HG02943 (cell line): Measurements from ENCODE around the gene MAP4K5.
"Not testable (repeated sequence)": the region's sequence is repeated elsewhere in the genome, so short reads cannot be mapped to it uniquely, and the experiment has no call there.

ENCODE experiments used
- ATAC-seq: cut with Tn5 transposase; IDR thresholded peaks from one replicate; pipeline ENCODE4 v1.9.1; 2021; ENCODE audit warnings: mild to moderate bottlenecking, low read depth, moderate library complexity; ENCODE audit not compliant: unreplicated experiment

The MAP4K5 gene

DNA sequence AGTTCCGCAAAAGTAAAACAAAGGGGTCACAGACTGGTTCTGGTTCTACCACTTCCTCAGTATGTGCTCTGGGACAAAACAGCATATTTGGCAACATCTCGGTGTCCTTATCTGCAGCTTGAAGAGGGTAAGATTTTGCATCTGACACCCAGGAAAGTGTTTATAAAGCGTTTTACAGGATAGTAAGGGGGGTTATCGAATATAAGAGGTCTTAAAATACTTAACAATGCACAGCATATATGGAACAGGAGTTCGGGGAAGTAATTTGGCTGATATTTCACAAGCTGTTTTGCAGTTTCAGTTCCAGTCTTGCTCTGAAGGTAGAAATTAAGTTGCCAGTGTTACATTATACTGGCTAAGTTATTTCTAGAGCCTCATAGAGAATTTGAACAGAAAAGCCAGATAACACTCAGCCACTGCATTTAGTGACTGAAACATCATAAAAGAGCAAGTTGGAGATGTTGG lies 904 bp upstream of the MAP4K5 start:
- ATAC-seq = no peak

DNA sequence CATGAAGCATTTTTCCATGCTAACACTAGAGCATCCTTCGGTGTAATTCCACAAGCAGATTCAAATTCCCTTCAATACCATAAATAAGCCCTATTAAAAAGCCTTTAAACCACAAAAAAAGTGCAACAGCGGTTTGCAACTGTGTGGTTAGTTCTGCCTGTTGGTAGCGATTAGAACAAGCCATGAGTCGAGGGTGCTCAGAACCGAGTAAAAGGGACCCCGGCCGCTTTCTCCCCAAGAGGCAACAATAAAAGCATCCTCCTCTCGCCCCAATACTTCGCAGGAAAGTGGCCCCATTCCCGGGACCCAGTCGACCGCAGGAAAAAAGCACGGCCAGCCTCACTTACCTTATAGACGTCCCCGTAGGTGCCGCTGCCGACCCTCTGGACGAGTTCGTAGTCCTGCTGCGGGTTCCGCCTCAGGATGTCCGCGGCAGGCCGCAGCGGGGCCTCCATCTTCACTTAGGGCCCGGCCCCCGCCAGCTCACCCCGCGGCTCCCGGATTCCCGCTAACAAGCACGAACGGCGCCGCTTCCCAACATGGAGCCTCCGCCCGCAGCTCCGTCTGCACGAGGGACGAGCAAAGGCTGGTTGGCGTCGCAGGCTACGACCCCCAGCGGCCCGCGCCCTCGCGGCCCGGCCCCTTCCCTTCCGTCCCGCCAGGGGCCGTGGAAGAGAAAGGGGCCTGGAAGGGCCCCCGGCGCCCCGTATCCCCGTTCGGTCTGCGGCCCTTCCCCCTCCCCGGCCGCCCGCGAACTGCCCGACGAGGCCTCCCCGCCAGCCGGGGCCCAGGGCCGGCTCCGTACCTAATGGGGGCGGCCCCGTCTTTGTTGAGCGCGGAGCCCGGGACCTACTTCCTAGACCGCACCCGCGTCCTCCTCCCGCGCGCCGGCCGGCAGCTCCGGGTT lies 521 bp downstream of the MAP4K5 start:
- peak; percentile 36 for ATAC-seq

DNA sequence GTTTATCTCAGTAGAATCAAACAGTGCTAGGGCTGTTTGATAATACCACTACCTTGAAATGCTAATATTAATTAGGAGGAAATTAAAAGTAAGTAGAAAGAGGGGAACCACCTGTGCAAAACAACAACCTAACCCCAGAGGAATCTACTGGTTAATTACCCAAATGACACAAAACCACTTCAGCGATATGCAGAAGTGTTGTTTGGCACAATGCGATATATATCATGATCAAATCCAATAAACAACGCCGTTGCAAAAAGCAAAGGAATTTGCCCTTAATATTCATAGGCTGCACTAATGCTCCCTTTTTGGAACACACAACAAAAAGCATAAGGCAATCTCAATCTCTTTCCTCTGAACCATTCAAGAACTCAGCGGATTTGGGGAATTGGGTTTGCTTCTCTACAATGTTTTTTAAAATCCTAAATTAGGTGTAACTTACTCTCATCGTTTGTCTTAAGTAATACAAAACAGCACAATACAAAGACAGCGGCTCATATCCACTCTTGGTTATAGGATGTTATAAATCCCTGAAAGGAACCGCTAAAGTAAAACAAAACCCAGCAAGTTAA lies 1.5 kb downstream of the MAP4K5 start:
- ATAC-seq = no peak

DNA sequence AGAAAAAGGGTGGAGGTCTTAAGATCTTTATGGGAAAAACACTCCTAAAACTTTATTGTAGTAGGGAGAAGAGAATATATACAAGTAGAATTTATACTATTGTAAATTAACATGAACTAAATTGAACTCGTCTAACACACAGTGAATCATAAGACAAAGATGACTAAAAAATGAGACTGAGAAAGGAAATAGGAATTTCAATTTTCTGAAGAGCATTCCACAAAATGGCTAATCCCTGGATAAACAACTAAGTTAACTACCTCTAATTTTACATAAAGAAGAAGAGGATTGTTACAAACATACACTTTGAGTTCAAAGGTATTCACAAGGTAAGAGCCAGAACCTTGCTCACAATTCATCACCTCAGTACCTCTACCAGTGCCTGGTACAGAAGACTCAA lies 2.0 kb downstream of the MAP4K5 start:
- ATAC-seq = no peak

DNA sequence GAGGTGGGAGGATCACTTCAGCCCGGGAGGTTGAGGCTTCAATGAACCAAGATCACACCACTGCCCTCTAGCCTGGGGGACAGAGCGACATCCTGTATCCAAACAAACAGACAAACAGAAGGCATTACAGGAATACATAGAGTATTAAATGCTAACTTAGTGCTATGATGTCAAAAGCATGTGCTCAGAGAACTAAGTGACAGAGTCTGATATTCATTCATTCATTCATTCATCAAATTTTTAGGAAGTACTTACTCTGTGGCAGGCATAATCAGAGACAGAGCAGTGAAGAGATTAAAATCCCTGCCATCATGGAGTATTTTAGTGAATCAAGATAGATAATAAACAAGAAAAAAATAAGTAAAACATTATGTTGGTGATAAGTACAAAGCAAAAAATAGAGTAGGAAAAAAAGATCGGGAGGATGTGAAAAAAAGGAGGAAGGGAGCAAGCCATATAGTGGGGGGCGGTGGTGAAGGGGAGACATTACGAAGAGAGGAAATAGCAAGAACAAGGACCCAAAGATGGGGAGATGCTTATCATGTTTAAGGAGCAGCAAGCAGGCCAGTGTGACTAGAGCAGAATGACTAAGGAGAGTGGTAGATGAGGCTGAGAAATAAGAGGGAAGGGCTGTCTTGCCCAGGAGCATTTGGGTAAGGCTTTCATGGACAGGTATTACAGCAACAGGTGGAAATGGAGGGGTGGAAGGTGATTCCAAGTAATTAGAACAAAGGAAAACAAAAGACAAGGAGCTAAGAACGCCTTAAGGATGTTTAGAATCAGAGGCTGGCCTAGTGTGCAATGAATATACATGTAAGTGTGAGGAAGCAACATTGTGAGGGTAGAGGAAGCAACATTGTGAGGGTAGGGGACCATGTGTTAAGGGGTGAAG lies 2.8 kb downstream of the MAP4K5 start:
- ATAC-seq = no peak

DNA sequence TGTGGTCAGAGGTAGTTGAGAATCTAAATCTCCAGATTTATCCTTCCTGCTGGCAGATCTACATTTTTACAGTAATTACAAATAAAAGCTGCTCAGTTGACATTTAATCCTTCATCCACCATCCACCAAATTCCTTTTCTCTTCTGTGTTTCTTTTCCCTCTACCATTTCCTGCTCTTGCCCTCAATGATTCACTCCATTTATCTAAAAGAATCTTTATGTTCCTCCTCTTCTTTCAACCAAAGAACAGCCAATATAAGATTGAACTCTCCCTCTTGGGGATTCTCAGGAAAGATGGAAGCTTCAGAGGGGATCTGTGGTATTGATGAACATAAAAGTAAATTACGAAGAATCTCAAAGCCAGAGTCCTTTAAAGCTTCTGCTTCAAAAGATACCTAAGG lies 4.4 kb downstream of the MAP4K5 start:
- ATAC-seq = no peak

DNA sequence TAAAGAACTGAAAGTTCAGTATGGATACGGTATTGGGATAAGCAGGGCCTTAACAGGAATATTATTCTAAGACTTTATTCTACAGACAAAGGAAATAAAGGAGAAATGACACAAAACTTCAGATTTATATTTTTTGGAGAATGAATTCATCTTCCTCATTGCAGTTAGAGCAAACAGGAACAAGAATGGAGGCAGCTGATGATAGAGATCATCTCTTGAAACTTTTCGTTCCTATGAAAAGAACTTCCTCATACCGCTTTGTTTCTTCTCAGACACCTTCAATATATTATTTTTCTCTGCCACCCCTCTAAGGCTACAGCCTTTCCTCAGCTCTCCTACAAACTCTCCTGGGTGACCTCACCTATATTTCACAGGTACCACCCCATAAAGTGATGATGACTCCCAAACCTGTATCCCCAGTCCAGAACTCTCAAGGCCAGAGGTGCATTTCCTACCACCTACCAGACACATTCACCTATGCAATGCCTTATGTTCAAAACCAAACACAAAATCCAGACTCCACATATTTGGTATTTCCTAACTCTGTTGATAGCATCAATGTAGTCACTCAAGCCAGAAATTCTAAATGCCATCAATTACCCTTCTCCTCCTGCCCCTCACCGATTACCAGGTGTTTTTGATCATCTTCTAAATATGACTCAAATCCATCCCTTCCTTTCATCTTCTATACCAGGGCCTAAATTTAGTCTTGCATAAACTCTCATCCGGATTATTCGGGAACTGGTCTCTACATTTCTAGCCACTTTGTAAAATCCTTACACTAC lies 7.4 kb downstream of the MAP4K5 start:
- ATAC-seq = no peak

DNA sequence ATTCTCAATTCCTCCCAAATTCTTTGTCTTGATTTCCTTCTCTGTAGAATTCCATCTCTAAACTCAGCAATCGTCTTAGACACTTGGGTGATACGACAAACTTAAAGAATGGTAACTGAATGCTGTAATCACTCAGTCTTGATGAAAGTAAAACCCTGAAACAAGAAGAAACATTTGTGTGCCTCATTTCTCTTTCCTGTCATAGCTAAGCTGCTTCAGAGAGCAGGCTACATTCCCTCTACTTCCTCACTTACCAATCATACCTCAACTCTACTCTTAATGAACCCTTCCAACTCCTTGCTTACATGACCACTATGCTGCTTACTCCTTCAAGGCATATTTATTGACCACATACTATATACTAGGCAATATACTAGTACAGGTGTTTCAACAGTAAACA lies 8.3 kb downstream of the MAP4K5 start:
- no peak for ATAC-seq

DNA sequence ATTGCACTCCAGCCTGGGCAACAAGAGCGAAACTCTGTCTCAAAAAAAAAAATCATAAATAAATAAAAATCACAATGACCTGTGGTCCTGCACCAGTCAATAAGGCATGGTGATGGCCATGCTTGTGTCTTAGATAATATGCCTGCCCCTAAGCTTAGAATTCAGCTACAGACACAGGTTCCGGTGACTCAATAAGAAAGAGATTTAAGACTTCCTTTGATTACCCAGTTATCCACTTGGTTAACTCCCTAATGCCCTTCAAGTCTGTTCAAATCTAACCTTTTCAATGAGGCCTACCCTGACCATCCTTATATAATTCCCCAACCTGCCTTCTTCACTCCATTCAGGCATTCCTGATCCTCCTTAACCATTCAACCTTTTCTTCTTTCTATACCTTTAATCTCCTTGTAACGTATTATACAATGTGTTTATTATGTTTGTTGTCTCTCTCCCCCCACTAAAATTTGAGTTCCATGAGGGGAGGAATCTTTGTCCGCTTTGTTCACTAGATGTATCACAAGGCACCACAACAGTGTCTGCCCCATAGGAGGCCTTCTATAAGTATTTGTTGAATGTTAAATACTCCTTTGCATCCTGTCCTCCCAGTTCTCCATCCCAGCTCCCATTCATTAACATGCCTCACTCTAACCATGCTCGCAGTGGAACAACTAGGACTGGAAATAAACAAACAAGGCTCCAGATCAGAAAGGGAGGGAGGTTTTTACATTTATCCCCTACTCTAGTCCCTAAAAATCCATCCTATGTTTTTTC lies 8.9 kb downstream of the MAP4K5 start:
- ATAC-seq = no peak

DNA sequence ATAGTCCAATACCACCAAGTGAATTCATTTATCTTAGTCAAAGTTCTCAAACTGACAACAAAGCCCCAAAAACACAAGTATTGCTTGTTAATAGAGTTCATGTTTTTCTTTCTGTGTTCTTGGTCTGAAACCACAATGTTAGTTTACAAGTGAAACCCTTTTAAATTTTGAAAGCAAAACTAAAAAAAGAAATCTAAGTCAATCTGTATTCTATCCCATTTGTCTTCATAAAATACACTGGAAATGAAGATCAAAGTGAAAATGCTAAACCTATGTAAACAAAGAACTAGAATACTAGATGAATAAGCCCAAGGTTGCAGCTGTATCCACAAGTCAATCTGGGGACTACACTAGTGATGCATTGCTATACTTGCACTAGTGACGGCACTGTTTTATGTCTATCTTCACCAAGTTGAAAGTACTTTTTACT lies 10.4 kb downstream of the MAP4K5 start:
- ATAC-seq = no peak

DNA sequence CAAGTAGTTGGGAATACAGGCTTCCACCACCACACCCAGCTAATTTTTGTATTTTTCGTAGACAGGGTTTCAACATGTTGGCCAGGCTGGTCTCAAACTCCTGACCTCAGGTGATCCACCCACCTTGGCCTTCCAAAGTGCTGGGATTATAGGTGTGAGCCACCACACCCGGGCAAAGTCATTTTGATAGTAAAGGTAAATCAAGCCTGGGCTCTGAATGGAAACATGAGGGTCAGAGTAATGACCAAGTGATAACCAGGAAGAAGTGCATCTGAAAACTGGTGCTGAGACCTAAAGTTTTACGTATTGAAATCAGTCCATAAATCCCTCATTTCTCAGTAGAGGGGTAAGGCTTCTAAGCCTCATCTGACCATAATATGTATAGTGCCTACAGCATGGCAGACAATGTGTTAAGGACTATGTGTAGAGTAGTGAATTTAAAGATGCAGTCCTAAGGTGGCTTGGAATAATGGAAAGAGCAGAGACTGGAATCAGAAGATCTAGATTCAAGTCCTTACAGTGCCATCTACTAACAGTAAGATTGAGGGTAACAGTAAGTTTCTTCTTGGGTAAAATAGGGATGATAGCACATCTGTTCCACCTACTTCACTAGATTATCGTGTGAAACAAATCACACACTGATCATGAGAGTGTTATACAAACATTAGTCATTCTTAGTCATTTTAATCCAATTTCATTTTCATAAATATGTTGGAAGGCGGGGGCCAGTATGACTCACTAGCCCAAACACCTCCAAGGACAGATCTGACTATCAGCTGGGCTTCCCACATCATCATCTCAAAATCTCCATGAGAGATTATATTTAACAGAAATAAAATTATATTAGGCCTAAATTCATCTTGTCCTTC lies 11.2 kb downstream of the MAP4K5 start:
- ATAC-seq = peak; percentile 65

DNA sequence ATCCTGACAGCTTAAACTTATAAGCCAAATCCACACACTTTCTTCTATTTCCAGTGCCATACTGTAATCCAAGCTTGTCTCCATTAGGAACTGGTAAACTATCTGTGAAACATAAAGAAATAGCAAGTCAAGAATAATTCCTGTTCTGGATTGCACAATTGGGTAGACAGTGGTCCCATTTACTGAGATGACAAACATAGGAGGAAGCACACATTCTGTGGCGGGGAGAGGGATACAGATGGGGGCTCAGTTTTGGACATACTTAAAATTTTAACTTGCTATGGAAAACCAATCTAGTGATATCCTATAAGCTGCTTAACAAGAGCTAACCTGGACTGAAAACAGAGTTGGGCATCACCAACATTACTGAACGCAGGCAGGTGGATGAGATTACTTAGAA lies 16.3 kb downstream of the MAP4K5 start:
- no peak for ATAC-seq

DNA sequence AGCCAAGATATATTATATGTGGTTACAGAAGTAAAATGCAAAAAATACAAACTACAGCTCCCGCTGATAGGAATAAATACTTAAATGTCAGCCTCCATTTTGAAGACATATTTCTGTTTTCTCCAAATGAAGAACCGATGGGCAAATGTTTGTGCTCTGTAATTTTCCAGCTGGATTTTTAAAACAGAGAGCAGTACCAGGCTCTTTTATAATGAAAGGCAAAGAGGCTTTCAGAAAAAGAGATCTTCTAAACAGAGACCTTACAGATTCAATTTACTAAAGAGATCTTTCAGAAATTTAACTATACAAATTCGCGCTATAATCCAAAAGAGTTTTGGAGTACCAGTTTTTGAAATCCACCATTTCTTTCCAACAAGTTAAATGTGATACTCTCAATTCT lies 19.9 kb downstream of the MAP4K5 start:
- no peak for ATAC-seq

DNA sequence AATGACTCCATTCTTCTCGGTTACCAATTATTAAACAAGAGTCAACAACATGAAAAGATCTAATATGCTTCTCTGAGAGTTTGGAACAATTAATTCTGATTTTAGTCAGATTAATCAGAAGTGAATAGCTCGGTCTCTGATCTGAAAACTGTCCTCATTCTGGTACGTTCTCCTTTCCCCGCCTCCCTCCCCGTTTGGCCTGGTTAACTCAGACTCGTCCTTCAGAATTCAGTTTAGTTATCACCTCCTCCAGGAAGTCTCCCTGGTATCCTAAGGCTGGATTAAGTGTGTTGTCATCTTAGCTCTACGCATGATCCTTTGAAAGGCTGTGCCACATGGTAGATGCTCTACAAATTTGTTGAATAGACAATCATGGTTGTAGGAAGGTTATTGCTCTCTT lies 22.2 kb downstream of the MAP4K5 start:
- ATAC-seq = no peak

DNA sequence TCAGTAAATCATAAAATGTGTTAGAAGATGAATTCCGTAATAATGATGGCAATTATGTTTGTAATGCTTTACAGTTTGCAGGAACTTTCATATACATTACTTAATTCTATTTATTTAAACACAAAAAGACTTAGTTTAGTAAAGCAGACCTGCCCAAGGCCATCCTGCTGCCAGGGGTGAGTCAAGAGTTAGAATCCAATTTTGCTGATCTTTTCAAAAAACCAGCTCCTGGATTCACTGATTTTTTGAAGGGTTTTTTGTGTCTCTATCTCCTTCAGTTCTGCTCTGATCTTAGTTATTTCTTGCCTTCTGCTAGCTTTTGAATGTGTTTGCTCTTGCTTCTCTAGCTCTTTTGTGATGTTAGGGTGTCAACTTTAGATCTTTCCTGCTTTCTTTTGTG lies 25.3 kb downstream of the MAP4K5 start:
- not testable (repeated sequence) for ATAC-seq

DNA sequence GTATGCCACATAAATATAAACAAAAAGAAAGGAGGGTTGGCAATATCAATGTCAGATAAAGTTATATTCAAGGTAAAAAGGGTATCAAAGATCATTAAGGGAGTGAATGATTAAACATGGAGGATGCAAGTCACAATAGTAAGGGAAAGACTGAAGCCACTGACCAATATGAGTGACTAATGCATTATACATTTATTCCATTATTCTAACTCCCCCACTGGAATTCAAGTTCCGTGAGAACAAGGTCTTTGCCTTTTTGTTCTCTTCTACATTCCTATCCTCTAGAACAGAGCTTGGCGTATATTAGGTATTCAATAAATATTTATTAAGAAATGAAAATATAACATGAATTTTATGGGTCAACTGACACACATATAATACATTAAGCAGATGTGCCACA lies 30.7 kb downstream of the MAP4K5 start:
- ATAC-seq = no peak

DNA sequence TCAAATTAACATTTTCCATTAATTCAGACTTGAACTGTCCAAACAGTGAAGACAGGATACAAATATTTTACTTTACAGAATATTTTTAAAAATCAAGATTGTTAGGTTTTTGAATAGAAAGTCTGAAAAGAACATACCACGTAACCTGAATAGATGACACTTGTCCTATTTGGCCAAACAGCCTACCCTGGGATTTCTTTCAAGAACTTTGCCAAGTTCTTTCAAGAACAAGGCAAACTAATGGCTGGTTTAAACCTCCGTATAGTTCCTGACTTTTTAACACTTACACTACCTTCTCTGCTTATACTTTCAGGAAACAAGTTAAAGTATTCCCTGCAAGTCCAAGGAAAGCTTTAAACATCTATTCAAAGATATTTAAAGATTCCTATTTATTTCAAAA lies 35.0 kb downstream of the MAP4K5 start:
- ATAC-seq = no peak

DNA sequence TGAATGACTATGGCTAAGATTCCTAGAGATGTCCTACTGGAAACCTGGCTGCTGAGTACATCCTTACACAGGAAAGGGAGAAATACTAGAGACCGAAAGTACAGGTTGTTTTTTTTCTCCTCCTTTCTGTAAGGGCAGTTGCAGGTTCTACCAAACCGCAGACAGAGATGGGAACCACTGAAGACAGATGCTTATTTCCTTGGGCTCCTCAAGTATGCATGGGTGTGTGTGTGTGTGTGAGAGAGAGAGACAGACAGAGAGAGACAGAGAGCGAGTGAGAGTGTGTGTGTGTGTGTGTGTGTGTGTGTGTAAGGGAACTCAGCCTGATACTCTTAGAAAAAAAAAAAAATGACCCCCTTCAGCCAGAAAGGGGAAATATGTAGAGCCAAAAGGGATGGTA lies 42.5 kb downstream of the MAP4K5 start:
- no peak for ATAC-seq

DNA sequence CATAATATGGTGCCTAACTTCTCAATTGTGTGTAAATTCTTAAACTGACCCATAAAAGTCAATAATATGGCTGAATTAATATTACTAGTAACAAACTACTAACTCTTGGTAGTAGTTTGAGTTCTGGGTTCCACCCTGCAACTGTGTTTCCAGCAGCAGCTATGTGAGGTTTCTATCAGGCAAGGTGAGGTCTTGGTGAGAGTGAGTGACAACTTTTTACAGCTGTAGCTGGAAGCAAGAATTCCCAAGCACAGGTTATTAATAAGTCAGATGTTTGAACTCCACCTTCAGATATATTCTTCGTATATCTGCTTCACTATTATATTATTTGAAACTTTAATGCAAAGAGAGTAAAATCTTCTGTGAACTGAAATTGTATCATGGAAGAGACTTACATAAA lies 43.8 kb downstream of the MAP4K5 start:
- ATAC-seq = no peak
